Heart right ventricle (tissue), 16 donors: Measurements from ENCODE around the gene OST4. TPM values are rescaled to one million over a fixed set of nuclear protein-coding genes. Genes with fewer than 3 reads are reported as not detected.

ENCODE experiments used
- ATAC-seq, 8 donors: fragments of 200-7000 bp; cut with Tn5 transposase; one replicate each; pipeline ENCODE4 v1.9.1; 2020; ENCODE audit warnings: mild to moderate bottlenecking in 8 of 8, moderate library complexity in 8 of 8, moderate number of reproducible peaks in 1 of 8
- DNase-seq, 2 donors: peaks; one replicate each; pipeline ENCODE4 v3.0.0-alpha.2; 2020
- H3K27ac ChIP-seq, 10 donors: fragments of 200-600 bp; sonication (generic) in 2 of 10; one replicate each; pipeline versions ENCODE4 v1.5.0 to v1.8.0; 2020 to 2022; ENCODE audit warnings: mild to moderate bottlenecking in 3 of 10
- H3K27me3 ChIP-seq, 7 donors: fragments of 200-600 bp; one replicate each; pipeline ENCODE4 v1.8.0; 2021 to 2022; ENCODE audit warnings: mild to moderate bottlenecking in 2 of 7
- H3K36me3 ChIP-seq, 9 donors: fragments of 200-600 bp; sonication (generic) in 1 of 9; one replicate each; pipeline versions ENCODE4 v1.5.0 to v1.8.0; 2020 to 2022; ENCODE audit warnings: mild to moderate bottlenecking in 2 of 9
- H3K4me1 ChIP-seq, 9 donors: fragments of 200-600 bp; sonication (generic) in 1 of 9; one replicate each; pipeline versions ENCODE4 v1.5.0 to v1.8.0; 2020 to 2022; ENCODE audit warnings: mild to moderate bottlenecking in 4 of 9
- H3K4me3 ChIP-seq, 10 donors: fragments of 200-600 bp; sonication (generic) in 2 of 10; one replicate each; pipeline versions ENCODE4 v1.5.0 to v1.8.0; 2020 to 2022; ENCODE audit warnings: mild to moderate bottlenecking in 7 of 10, moderate library complexity in 2 of 10
- H3K9me3 ChIP-seq, 11 donors: fragments of 200-600 bp in 10 of 11; sonication (generic) in 2 of 11; one replicate each; pipeline versions ENCODE4 v1.5.0 to v1.8.0; 2013 to 2022; ENCODE audit warnings: mild to moderate bottlenecking in 2 of 11, control low read depth in 1 of 11, moderate library complexity in 1 of 11
- CTCF ChIP-seq, 9 donors: fragments of 200-600 bp; sonication (generic) in 2 of 9; IDR thresholded peaks; one replicate each; pipeline versions ENCODE4 v1.5.0 to v1.8.0; 2021 to 2022; ENCODE audit warnings: antibody characterized with exemption in 9 of 9, mild to moderate bottlenecking in 5 of 9, moderate library complexity in 1 of 9
- WGBS, 2 donors: extraction: QIAGEN DNeasy Blood & Tissue Kit; methylation state at CpG; one replicate each; pipeline ENCODE4 v1.1.7; 2013; ENCODE audit warnings: inconsistent platforms in 1 of 2; 5-methylcytosine and 5-hydroxymethylcytosine counted together
- intact Hi-C, 10 donors: fragments of 100-400 bp; cut with DNase I; formaldehyde crosslinking; loops; one replicate each; pipeline versions ENCODE4 v1.11.1 to v1.14.2; 2022
- polyA plus RNA-seq, 2 donors: library from polyadenylated mRNA; stranded (reverse); fragments of 200-250 nt; gene quantifications; one replicate each; pipeline ENCODE4 v1.2.3, GENCODE V29; 2013
- total RNA-seq, 10 donors: library from RNA; stranded (reverse); fragmentation: NEBNext Ultra II Directional in 3 of 10; extraction: Animal tissue kit (Norgen Biotek cat#: 25700) in 3 of 10; gene quantifications; one replicate each; pipeline versions ENCODE4 v1.2.1 to v1.2.4, GENCODE V29; 2021 to 2023
- donor health status: Arrhythmogenic right ventricular cardiomyopathy.
- donor health status: ischemic (EF 13 %, LVEDD 7.1; RV severe dilation, severe dysfunction).
- donor health status: healthy with polysubstance abuse.
- donor health status: DM: no; HTN: yes; CAD: no.
- donor health status: DM: no; HTN: no; CAD: no.
- donor health status: ischemic (EF 25% LVEDD 6.9; RV normal size, moderate dysfunction).
- donor health status: ischemic (EF 25% LVEDD 5.7; RV mildly dilated, moderate dysfunction).
- donor health status: healthy.
- donor health status: DM: yes; HTN: yes; CAD: no.
- donor health status: Ischemic cardiomyopathy.
- donor health status: ischemic (EF 35%, LVEDD 5.7; RV mildly dilated, moderate dysfunction).
- donor health status: nonischemic (EF 11% LVEDD 7.7; RV severe dilation, severe dysfunction).
- donor health status: DM: yes; HTN: yes; CAD: no.
- donor health status: PGD.
- donor health status: ischemic (EF 29% LVEDD 5.4; RV normal size, mild dysfunction).
- donor health status: nonischemic (EF 23%, LVEDD 6.1; RV moderate dilation, normal function).

OST4 gene
- total and polyA plus RNA-seq, 12 donors, result 336 to 457 (median 388) TPM

- ATAC-seq, result no peak
- peaks cover 2 to 20% (median 13%) of the 10 kb centered on the region in 9 donors for H3K4me1 ChIP-seq
- peaks cover 0 to 68% (median 31%) of the 10 kb centered on the region in 9 donors for H3K36me3 ChIP-seq
- no peak overlapping the region for H3K27ac ChIP-seq
- WGBS, 2 donors, result 94 to 95% methylated on average over 11 of the region's 11 CpGs
- H3K9me3 ChIP-seq, result no peaks in the 10 kb centered on the region
- DNase-seq, result no peak
- intact Hi-C loops, result loop anchor here in 2 of 10 donors (5.0 kb wide), 1 partner anchor 33 kb away; the partner anchor contains the start of gene KHK (in 2 of the 2)
- no peak overlapping the region for H3K4me3 ChIP-seq
- H3K27me3 ChIP-seq, result no peaks in the 10 kb centered on the region
- TF ChIP-seq CTCF (IDR thresholded peaks at IDR 0.05), result no peak
These were observed 16.7 kb downstream of the OST4 start for GRCh38 chr2:27054721-27055120.

- H3K27ac ChIP-seq, result no peak overlapping the region
- no peaks in the 10 kb centered on the region for H3K27me3 ChIP-seq
- DNase-seq (no peak), ATAC-seq (no peak)
- no peak for TF ChIP-seq CTCF (IDR thresholded peaks at IDR 0.05)
- H3K9me3 ChIP-seq, result no peaks in the 10 kb centered on the region
- H3K4me1 ChIP-seq, result peaks cover 7 to 22% (median 16%) of the 10 kb centered on the region in 9 donors
- intact Hi-C loops, result loop anchor here in 2 of 10 donors (5.0 kb wide), 1 partner anchor 34 kb away; the partner anchor contains the start of gene KHK (in 2 of the 2)
- no peak overlapping the region for H3K4me3 ChIP-seq
- peaks cover 0 to 59% (median 24%) of the 10 kb centered on the region in 9 donors for H3K36me3 ChIP-seq
- WGBS, 2 donors, result 83 to 85% methylated on average over 8 of the region's 8 CpGs
These were observed 17.7 kb downstream of the OST4 start for GRCh38 chr2:27053776-27054175.

- Histone ChIP-seq H3K4me1 (peaks cover 7 to 22% (median 16%) of the 10 kb centered on the region in 9 donors), H3K36me3 (peaks cover 0 to 54% (median 24%) of the 10 kb centered on the region in 9 donors), H3K27ac (no peak overlapping the region), H3K27me3 (no peaks in the 10 kb centered on the region), H3K9me3 (no peaks in the 10 kb centered on the region), H3K4me3 (no peak overlapping the region)
- no peak for TF ChIP-seq CTCF (IDR thresholded peaks at IDR 0.05)
- DNase-seq (no peak), ATAC-seq (no peak)
- intact Hi-C loops, result loop anchor here in 2 of 10 donors (5.0 kb wide), 1 partner anchor 34 kb away; the partner anchor contains the start of gene KHK (in 2 of the 2)
- WGBS, 2 donors, result 86 to 88% methylated on average over 11 of the region's 11 CpGs
These were observed 18.1 kb downstream of the OST4 start for GRCh38 chr2:27053321-27053720.

GRCh38 chr2:27051902-27052645, 19.4 kb downstream of the OST4 start:
- Histone ChIP-seq H3K4me1 (peaks cover 7 to 22% (median 16%) of the 10 kb centered on the region in 9 donors), H3K9me3 (no peaks in the 10 kb centered on the region), H3K27me3 (no peaks in the 10 kb centered on the region), H3K4me3 (peak overlapping the region; percentile 78 to 97 (median 94)), H3K36me3 (peaks cover 0 to 42% (median 24%) of the 10 kb centered on the region in 9 donors), H3K27ac (peak overlapping the region in 9 of 10 donors; percentile 74 to 92 (median 88))
- TF ChIP-seq CTCF (IDR thresholded peaks at IDR 0.05), result no peak
- intact Hi-C loops, result loop anchor here in 5 of 10 donors (1.0 to 5.0 kb wide), 4 partner anchors 19 to 35 kb away; partner anchors contain the start of genes KHK (in 4 of the 5) and OST4 (in 3 of the 5)
- DNase-seq (peak; percentile 34 to 59), ATAC-seq (peak in 2 of 8 donors; percentile 0)
- WGBS, 2 donors, result 5% methylated on average over 19 to 24 of the region's 24 CpGs
